ENCODE results near the gene THSD4. TPM values are rescaled to one million over a fixed set of nuclear protein-coding genes. Genes with fewer than 3 reads are reported as not detected.

Gene THSD4
- total and polyA plus RNA-seq, 9 of the 15 experiments (the other 6 are each of a cell fraction or from before 2014, with no cell fraction given), result 0.04 TPM; not detected in 5

GRCh38 chr15:71239592-71240364 is 124.5 kb downstream of the THSD4 start (continued):
- peak in 1 of 3 experiments; percentile 33; a peak in 1 of 6 replicates for TF ChIP-seq ZBTB11 (CRISPR knock-in tag; IDR thresholded peaks at IDR 0.05)
- TF ChIP-seq, protein P1, sequence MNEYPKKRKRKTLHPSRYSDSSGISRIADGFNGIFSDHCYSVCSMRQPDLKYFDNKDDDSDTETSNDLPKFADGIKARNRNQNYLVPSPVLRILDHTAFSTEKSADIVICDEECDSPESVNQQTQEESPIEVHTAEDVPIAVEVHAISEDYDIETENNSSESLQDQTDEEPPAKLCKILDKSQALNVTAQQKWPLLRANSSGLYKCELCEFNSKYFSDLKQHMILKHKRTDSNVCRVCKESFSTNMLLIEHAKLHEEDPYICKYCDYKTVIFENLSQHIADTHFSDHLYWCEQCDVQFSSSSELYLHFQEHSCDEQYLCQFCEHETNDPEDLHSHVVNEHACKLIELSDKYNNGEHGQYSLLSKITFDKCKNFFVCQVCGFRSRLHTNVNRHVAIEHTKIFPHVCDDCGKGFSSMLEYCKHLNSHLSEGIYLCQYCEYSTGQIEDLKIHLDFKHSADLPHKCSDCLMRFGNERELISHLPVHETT (CRISPR knock-in tag; conservative IDR thresholded peaks at IDR 0.05 in 1 of 2, IDR thresholded peaks at IDR 0.05 in 1 of 2), result peak in 1 of 2 experiments; percentile 29; a peak in 1 of 4 replicates
- TF ChIP-seq NR2C2 (CRISPR knock-in tag; IDR thresholded peaks at IDR 0.05), result no peak
- peak; percentile 13; the same call in 1 of the 2 replicates for TF ChIP-seq NR2C2 (tag; IDR thresholded peaks at IDR 0.05)
- TF ChIP-seq IFI16 (CRISPR knock-in tag; IDR thresholded peaks at IDR 0.05), result no peak
- TF ChIP-seq, protein P2, sequence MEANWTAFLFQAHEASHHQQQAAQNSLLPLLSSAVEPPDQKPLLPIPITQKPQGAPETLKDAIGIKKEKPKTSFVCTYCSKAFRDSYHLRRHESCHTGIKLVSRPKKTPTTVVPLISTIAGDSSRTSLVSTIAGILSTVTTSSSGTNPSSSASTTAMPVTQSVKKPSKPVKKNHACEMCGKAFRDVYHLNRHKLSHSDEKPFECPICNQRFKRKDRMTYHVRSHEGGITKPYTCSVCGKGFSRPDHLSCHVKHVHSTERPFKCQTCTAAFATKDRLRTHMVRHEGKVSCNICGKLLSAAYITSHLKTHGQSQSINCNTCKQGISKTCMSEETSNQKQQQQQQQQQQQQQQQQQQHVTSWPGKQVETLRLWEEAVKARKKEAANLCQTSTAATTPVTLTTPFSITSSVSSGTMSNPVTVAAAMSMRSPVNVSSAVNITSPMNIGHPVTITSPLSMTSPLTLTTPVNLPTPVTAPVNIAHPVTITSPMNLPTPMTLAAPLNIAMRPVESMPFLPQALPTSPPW (CRISPR knock-in tag; IDR thresholded peaks at IDR 0.05), result peak; percentile 88
- no peak for TF ChIP-seq MED1 (CRISPR knock-in tag; IDR thresholded peaks at IDR 0.05; ENCODE audit: borderline replicate concordance)
- TF ChIP-seq SIN3B (IDR thresholded peaks at IDR 0.05; ENCODE audit: low read depth), result no peak
- no peak for TF ChIP-seq PTBP1 (IDR thresholded peaks at IDR 0.05; ENCODE audit: low read depth, low read length)
- no peak for TF ChIP-seq NKRF (IDR thresholded peaks at IDR 0.05; ENCODE audit: borderline replicate concordance)
- TF ChIP-seq RAD51 (IDR thresholded peaks at IDR 0.05; ENCODE audit: borderline replicate concordance, low read depth), result no peak
- no peak for TF ChIP-seq ZNF551 (CRISPR knock-in tag; IDR thresholded peaks at IDR 0.05)
- no peak for TF ChIP-seq MAX (CRISPR knock-in tag; IDR thresholded peaks at IDR 0.05)
- TF ChIP-seq ZNF780A (CRISPR knock-in tag; IDR thresholded peaks at IDR 0.05), result no peak
- TF ChIP-seq HNRNPLL (IDR thresholded peaks at IDR 0.05; ENCODE audit: low read depth, low read length, poor library complexity, severe bottlenecking), result no peak
- no peak for TF ChIP-seq MEF2D (tag; conservative IDR thresholded peaks at IDR 0.05; ENCODE audit: low read depth)
- no peak for TF ChIP-seq ZBTB17 (CRISPR knock-in tag; IDR thresholded peaks at IDR 0.05)
